Trophoblast cell (in vitro differentiated cells and primary cell): ENCODE measurements around the gene PRTG.
"Not testable (repeated sequence)": the region's sequence is repeated elsewhere in the genome, so short reads cannot be mapped to it uniquely, and the experiment has no call there.

ENCODE experiments used
- DNase-seq, 2 donors: peaks; one replicate each; pipeline ENCODE4 v3.0.0-alpha.2; 2016
- H2AFZ ChIP-seq: 2 replicates; pipeline ENCODE4 v1.6.1; 2013; ENCODE audit warnings: low read length, moderate library complexity, mild to moderate bottlenecking; ENCODE audit not compliant: insufficient read depth, poor library complexity
- H2AK5ac ChIP-seq: 2 replicates; pipeline ENCODE4 v1.6.1; 2013; ENCODE audit warnings: mild to moderate bottlenecking, low read length
- H2BK120ac ChIP-seq: 2 replicates; pipeline ENCODE4 v1.6.1; 2013; ENCODE audit warnings: low read length, mild to moderate bottlenecking, moderate library complexity; ENCODE audit not compliant: insufficient read depth, poor library complexity
- H2BK12ac ChIP-seq: 2 replicates; pipeline ENCODE4 v1.6.1; 2013; ENCODE audit warnings: mild to moderate bottlenecking, low read length, moderate library complexity
- H2BK5ac ChIP-seq: 2 replicates; pipeline ENCODE4 v1.6.1; 2013; ENCODE audit warnings: low read length, low read depth, moderate library complexity, mild to moderate bottlenecking; ENCODE audit not compliant: poor library complexity
- H3K14ac ChIP-seq: 2 replicates; pipeline ENCODE4 v1.6.1; 2013; ENCODE audit warnings: mild to moderate bottlenecking, low read length
- H3K18ac ChIP-seq: 2 replicates; pipeline ENCODE4 v1.6.1; 2013; ENCODE audit warnings: mild to moderate bottlenecking, low read length
- H3K23ac ChIP-seq: 2 replicates; pipeline ENCODE4 v1.6.1; 2013; ENCODE audit warnings: low read length
- H3K27ac ChIP-seq: 2 replicates; pipeline ENCODE4 v1.5.1; 2013; ENCODE audit warnings: low read depth, mild to moderate bottlenecking, inconsistent platforms, low read length, moderate library complexity
- H3K27me3 ChIP-seq: 2 replicates; pipeline ENCODE4 v1.6.1; 2013; ENCODE audit warnings: inconsistent platforms, mild to moderate bottlenecking, low read length, moderate library complexity; ENCODE audit not compliant: insufficient read depth
- H3K36me3 ChIP-seq, 2 experiments: 1 replicate in 1 of 2; 2 replicates in 1 of 2; pipeline ENCODE4 v1.6.1; 2013; ENCODE audit warnings: low read length in 2 of 2, mild to moderate bottlenecking in 2 of 2, moderate library complexity in 1 of 2; ENCODE audit not compliant: insufficient read depth in 2 of 2, control insufficient read depth in 1 of 2
- H3K4ac ChIP-seq: 2 replicates; pipeline ENCODE4 v1.6.1; 2013; ENCODE audit warnings: low read depth, mild to moderate bottlenecking, low read length, moderate library complexity
- H3K4me1 ChIP-seq, 2 experiments: 1 replicate in 1 of 2; 2 replicates in 1 of 2; pipeline ENCODE4 v1.6.1; 2013; ENCODE audit warnings: low read length in 2 of 2, mild to moderate bottlenecking in 2 of 2, moderate library complexity in 1 of 2; ENCODE audit not compliant: insufficient read depth in 2 of 2, control insufficient read depth in 1 of 2
- H3K4me2 ChIP-seq: 2 replicates; pipeline ENCODE4 v1.6.1; 2013; ENCODE audit warnings: inconsistent platforms, mild to moderate bottlenecking, low read length, moderate library complexity
- H3K4me3 ChIP-seq: 2 replicates; pipeline ENCODE4 v1.5.1; 2013; ENCODE audit warnings: mild to moderate bottlenecking, low read depth, low read length, inconsistent platforms
- H3K79me1 ChIP-seq: one replicate; pipeline ENCODE4 v1.6.1; 2013; ENCODE audit warnings: low read length
- H3K79me2 ChIP-seq: 2 replicates; pipeline ENCODE4 v1.6.1; 2013; ENCODE audit warnings: low read length, mild to moderate bottlenecking; ENCODE audit not compliant: control insufficient read depth, insufficient read depth, poor library complexity
- H3K9ac ChIP-seq: 2 replicates; pipeline ENCODE4 v1.6.1; 2013; ENCODE audit warnings: mild to moderate bottlenecking, low read length
- H3K9me3 ChIP-seq: 2 replicates; pipeline ENCODE4 v1.6.1; 2013; ENCODE audit warnings: low read depth, mild to moderate bottlenecking, control low read depth, inconsistent platforms, low read length; ENCODE audit not compliant: insufficient read depth
- H4K12ac ChIP-seq: 2 replicates; pipeline ENCODE4 v1.6.1; 2013; ENCODE audit warnings: low read depth, mild to moderate bottlenecking, low read length, moderate library complexity
- H4K8ac ChIP-seq: 2 replicates; pipeline ENCODE4 v1.6.1; 2013; ENCODE audit warnings: low read depth, mild to moderate bottlenecking, low read length, moderate library complexity
- H4K91ac ChIP-seq: one replicate; pipeline ENCODE4 v1.6.1; 2013; ENCODE audit warnings: low read depth, mild to moderate bottlenecking, low read length, moderate library complexity
- WGBS: extraction: QIAGEN DNeasy Blood & Tissue Kit; methylation state at CpG from one replicate; pipeline ENCODE4 v1.1.7; 2013; ENCODE audit warnings: missing lambda C conversion rate; ENCODE audit not compliant: insufficient read length, insufficient coverage; ENCODE audit errors: extremely low coverage; 5-methylcytosine and 5-hydroxymethylcytosine counted together

Gene PRTG

GRCh38 chr15:55737373-55737772 lies 5.6 kb downstream of the PRTG start:
- Histone ChIP-seq H3K23ac (no peak overlapping the region), H3K27me3 (no peaks in the 10 kb centered on the region), H2BK120ac (no peak overlapping the region), H3K4me1 (peaks cover 3 to 5% of the 10 kb centered on the region in 2 experiments), H3K27ac (peak overlapping the region; percentile 78), H3K36me3 (peaks cover 12 to 13% of the 10 kb centered on the region in 2 experiments), H3K4me2 (no peak overlapping the region), H3K9ac (no peak overlapping the region), H3K4me3 (no peak overlapping the region), H2AFZ (no peak overlapping the region), H3K14ac (no peak overlapping the region), H3K79me1 (peaks cover 17% of the 10 kb centered on the region), H3K9me3 (no peaks in the 10 kb centered on the region), H2BK12ac (no peak overlapping the region), H3K18ac (no peak overlapping the region), H4K91ac (no peak overlapping the region), H2BK5ac (no peak overlapping the region), H4K12ac (no peak overlapping the region), H2AK5ac (no peak overlapping the region), H3K4ac (no peak overlapping the region), H3K79me2 (peaks cover 12% of the 10 kb centered on the region), H4K8ac (no peak overlapping the region)
- peak; percentile 70 to 89 for DNase-seq

DNA sequence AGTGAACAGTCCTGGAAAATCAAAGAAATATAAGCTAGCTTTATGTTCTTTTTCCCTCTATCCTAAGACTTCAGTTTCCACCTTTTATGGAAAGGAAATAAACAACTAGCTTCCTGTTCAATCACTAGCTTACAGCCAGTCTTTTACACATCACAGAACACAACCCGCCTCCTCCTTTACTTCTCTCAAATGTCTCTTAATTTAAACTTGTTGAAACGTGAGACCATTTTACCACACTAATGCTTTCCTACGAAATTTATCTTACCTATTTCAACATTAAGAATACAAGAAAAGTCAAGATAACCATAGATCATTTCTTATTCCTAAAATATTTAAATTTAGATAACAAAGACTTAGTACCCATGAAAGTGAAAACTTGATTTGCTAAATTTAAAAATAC lies 6.2 kb downstream of the PRTG start:
- no peaks in the 10 kb centered on the region for H3K27me3 ChIP-seq
- no peak overlapping the region for H4K8ac ChIP-seq
- H3K23ac ChIP-seq = no peak overlapping the region
- no CpG with 5 or more reads among the region's 3 CpGs for WGBS
- no peak overlapping the region for H4K91ac ChIP-seq
- no peaks in the 10 kb centered on the region for H3K9me3 ChIP-seq
- no peak overlapping the region for H3K18ac ChIP-seq
- H2BK5ac ChIP-seq = no peak overlapping the region
- no peak overlapping the region for H2BK120ac ChIP-seq
- no peak overlapping the region for H3K27ac ChIP-seq
- H3K14ac ChIP-seq = no peak overlapping the region
- peaks cover 8% of the 10 kb centered on the region for H3K79me2 ChIP-seq
- H3K4me2 ChIP-seq = no peak overlapping the region
- H3K4ac ChIP-seq = no peak overlapping the region
- peaks cover 14 to 15% of the 10 kb centered on the region in 2 experiments for H3K36me3 ChIP-seq
- no peak overlapping the region for H2AFZ ChIP-seq
- no peak overlapping the region for H3K9ac ChIP-seq
- H2BK12ac ChIP-seq = no peak overlapping the region
- no peak for DNase-seq
- H4K12ac ChIP-seq = no peak overlapping the region
- H3K79me1 ChIP-seq = peaks cover 11% of the 10 kb centered on the region
- peaks cover 3 to 5% of the 10 kb centered on the region in 2 experiments for H3K4me1 ChIP-seq
- no peak overlapping the region for H2AK5ac ChIP-seq
- H3K4me3 ChIP-seq = no peak overlapping the region

- Histone ChIP-seq H2AK5ac (no peak overlapping the region), H3K18ac (no peak overlapping the region), H4K12ac (no peak overlapping the region), H3K4me2 (no peak overlapping the region), H2AFZ (no peak overlapping the region), H3K4ac (no peak overlapping the region), H3K4me3 (no peak overlapping the region), H3K23ac (no peak overlapping the region), H2BK5ac (no peak overlapping the region), H3K36me3 (peaks cover 15 to 22% of the 10 kb centered on the region in 2 experiments), H2BK12ac (no peak overlapping the region), H3K79me2 (peaks cover 2% of the 10 kb centered on the region), H3K27ac (no peak overlapping the region), H4K8ac (no peak overlapping the region), H3K4me1 (peaks cover 3 to 5% of the 10 kb centered on the region in 2 experiments), H2BK120ac (no peak overlapping the region), H3K14ac (no peak overlapping the region), H3K27me3 (no peaks in the 10 kb centered on the region), H3K79me1 (peaks cover 5% of the 10 kb centered on the region), H3K9me3 (no peaks in the 10 kb centered on the region), H3K9ac (no peak overlapping the region), H4K91ac (no peak overlapping the region)
- DNase-seq = no peak
- WGBS = no CpG with 5 or more reads among the region's 2 CpGs
Measured at GRCh38 chr15:55734641-55735040, 8.3 kb downstream of the PRTG start.

DNA sequence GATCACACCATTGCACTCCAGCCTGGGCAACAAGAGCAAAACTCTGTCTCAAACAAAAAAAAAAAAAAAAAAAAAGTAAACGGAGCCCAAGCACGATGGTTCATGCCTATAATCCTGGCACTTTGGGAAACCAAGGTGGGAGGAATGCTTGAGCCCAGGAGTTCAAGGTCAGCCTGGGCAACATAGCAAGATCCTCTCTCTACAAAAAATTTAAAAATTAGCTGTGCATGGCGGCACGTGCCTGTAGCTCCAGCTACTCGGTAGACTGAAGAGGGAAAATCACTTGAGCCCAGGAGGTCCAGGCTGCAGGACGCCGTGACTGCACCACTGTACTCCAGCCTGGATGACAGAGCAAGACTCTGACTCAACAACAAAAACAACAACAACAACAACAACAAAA lies 9.5 kb downstream of the PRTG start:
- H3K4me1 ChIP-seq, H3K27me3 ChIP-seq, H3K9ac ChIP-seq, H2AFZ ChIP-seq, H3K27ac ChIP-seq, H2BK120ac ChIP-seq, H3K23ac ChIP-seq, H4K91ac ChIP-seq, H3K14ac ChIP-seq, H2AK5ac ChIP-seq, DNase-seq, H3K4me2 ChIP-seq, H3K9me3 ChIP-seq, H3K4me3 ChIP-seq, H4K8ac ChIP-seq, H4K12ac ChIP-seq, H3K79me1 ChIP-seq, H3K79me2 ChIP-seq, H2BK5ac ChIP-seq: not testable (repeated sequence)
- Histone ChIP-seq H3K18ac (peak overlapping the region; percentile 61), H3K4ac (peak overlapping the region; percentile 88), H3K36me3 (peaks cover 16 to 22% of the 10 kb centered on the region in 2 experiments), H2BK12ac (peak overlapping the region; percentile 36)
- WGBS = no CpG with 5 or more reads among the region's 7 CpGs
